ENCODE results near the gene KIF27.
"Not testable (repeated sequence)": the region's sequence is repeated elsewhere in the genome, so short reads cannot be mapped to it uniquely, and the experiment has no call there.

The KIF27 gene

GRCh38 chr9:83809213-83809612 is 112.0 kb downstream of the KIF27 start:
- H3K27me3 Mint-ChIP-seq, H3K36me3 Mint-ChIP-seq, DNase-seq, H3K27ac Mint-ChIP-seq, H3K9me3 Mint-ChIP-seq, H3K4me3 Mint-ChIP-seq, H3K4me1 Mint-ChIP-seq: not testable (repeated sequence)
- peak; percentile 12 to 55 for ATAC-seq (replicated peaks)

GRCh38 chr9:83804454-83804853 is 116.8 kb downstream of the KIF27 start:
- DNase-seq; H3K4me1 Mint-ChIP-seq; H3K9me3 Mint-ChIP-seq; H3K27ac Mint-ChIP-seq; ATAC-seq (replicated peaks); H3K36me3 Mint-ChIP-seq; H3K27me3 Mint-ChIP-seq; H3K4me3 Mint-ChIP-seq: not testable (repeated sequence)

GRCh38 chr9:83803941-83804340 is 117.3 kb downstream of the KIF27 start:
- H3K27me3 Mint-ChIP-seq; H3K9me3 Mint-ChIP-seq; ATAC-seq (replicated peaks); H3K4me1 Mint-ChIP-seq; H3K27ac Mint-ChIP-seq; H3K4me3 Mint-ChIP-seq; DNase-seq: not testable (repeated sequence)
- H3K36me3 Mint-ChIP-seq: peaks cover 2 to 11% of the 10 kb centered on the region in 2 donors

- ATAC-seq (replicated peaks) (no peak), DNase-seq (no peak)
- no peak overlapping the region for H3K27ac Mint-ChIP-seq
- H3K4me3 Mint-ChIP-seq: no peak overlapping the region
- H3K27me3 Mint-ChIP-seq: no peaks in the 10 kb centered on the region
- H3K4me1 Mint-ChIP-seq: no peaks in the 10 kb centered on the region
- H3K9me3 Mint-ChIP-seq: no peaks in the 10 kb centered on the region
- peaks cover 7 to 17% of the 10 kb centered on the region in 2 donors for H3K36me3 Mint-ChIP-seq
Measured at GRCh38 chr9:83800236-83801033, 120.8 kb downstream of the KIF27 start.

- ATAC-seq (replicated peaks) (no peak), DNase-seq (no peak)
- H3K36me3 Mint-ChIP-seq: peaks cover 7 to 11% of the 10 kb centered on the region in 2 donors
- no peak overlapping the region for H3K4me3 Mint-ChIP-seq
- no peaks in the 10 kb centered on the region for H3K27me3 Mint-ChIP-seq
- no peaks in the 10 kb centered on the region for H3K4me1 Mint-ChIP-seq
- no peaks in the 10 kb centered on the region for H3K9me3 Mint-ChIP-seq
- H3K27ac Mint-ChIP-seq: no peak overlapping the region
Measured at GRCh38 chr9:83794051-83794450, 127.2 kb downstream of the KIF27 start.

GRCh38 chr9:83792746-83793145 is 128.5 kb downstream of the KIF27 start:
- Mint-ChIP-seq H3K27ac (no peak overlapping the region), H3K36me3 (peaks cover 0 to 8% of the 10 kb centered on the region in 2 donors), H3K9me3 (no peaks in the 10 kb centered on the region), H3K4me3 (no peak overlapping the region), H3K4me1 (no peaks in the 10 kb centered on the region), H3K27me3 (no peaks in the 10 kb centered on the region)
- no peak for DNase-seq
- ATAC-seq (replicated peaks): no peak
